Activated naive CD4-positive, alpha-beta T cell treated with anti-CD3 and anti-CD28 coated beads, Interleukin-2, amount 50 U/mL, for 24 hours (primary cell): ENCODE results near the gene TMEM236.
"Not testable (repeated sequence)": the region's sequence is repeated elsewhere in the genome, so short reads cannot be mapped to it uniquely, and the experiment has no call there.

Experiments
- H3K27ac Mint-ChIP-seq: one replicate; pipeline ENCODE4 v1.8.0; 2021; ENCODE audit warnings: mild to moderate bottlenecking, mixed read lengths
- H3K27me3 Mint-ChIP-seq: one replicate; pipeline ENCODE4 v1.8.0; 2021; ENCODE audit warnings: mixed read lengths
- H3K36me3 Mint-ChIP-seq: one replicate; pipeline ENCODE4 v1.8.0; 2021; ENCODE audit warnings: mixed read lengths
- H3K4me1 Mint-ChIP-seq: one replicate; pipeline ENCODE4 v1.8.0; 2021; ENCODE audit warnings: mixed read lengths
- H3K4me3 Mint-ChIP-seq: one replicate; pipeline ENCODE4 v1.8.0; 2021; ENCODE audit warnings: mild to moderate bottlenecking, mixed read lengths
- H3K9me3 Mint-ChIP-seq: one replicate; pipeline ENCODE4 v1.8.0; 2021; ENCODE audit warnings: mixed read lengths

TMEM236 gene

GRCh38 chr10:17751781-17752445 is at the start of gene TMEM236:
Gene TMEM236 (plus strand): TSS chr10:17752201. CDS start chr10:17752296, 95 bp downstream.
- H3K36me3 Mint-ChIP-seq = no peaks in the 10 kb centered on the region
- H3K4me3 Mint-ChIP-seq = no peak within 1 kb of the TSS
- no peak within 1 kb of the TSS for H3K27ac Mint-ChIP-seq
- H3K27me3 Mint-ChIP-seq = no peaks in the 10 kb centered on the region
- H3K4me1 Mint-ChIP-seq = no peaks in the 10 kb centered on the region
- H3K9me3 Mint-ChIP-seq = no peaks in the 10 kb centered on the region

GRCh38 chr10:17703706-17704105 is 48.3 kb upstream of the TMEM236 start:
- no peaks in the 10 kb centered on the region for H3K27me3 Mint-ChIP-seq
- H3K4me3 Mint-ChIP-seq = no peak overlapping the region
- H3K9me3 Mint-ChIP-seq = no peaks in the 10 kb centered on the region
- no peaks in the 10 kb centered on the region for H3K4me1 Mint-ChIP-seq
- H3K27ac Mint-ChIP-seq = no peak overlapping the region
- peaks cover 10% of the 10 kb centered on the region for H3K36me3 Mint-ChIP-seq

- Mint-ChIP-seq H3K4me1 (no peaks in the 10 kb centered on the region), H3K27ac (no peak overlapping the region), H3K9me3 (no peaks in the 10 kb centered on the region), H3K4me3 (no peak overlapping the region), H3K36me3 (peaks cover 13% of the 10 kb centered on the region), H3K27me3 (no peaks in the 10 kb centered on the region)
These were observed 43.2 kb upstream of the TMEM236 start for GRCh38 chr10:17708821-17709220.

- H3K36me3 Mint-ChIP-seq = peaks cover 20% of the 10 kb centered on the region
- no peak overlapping the region for H3K4me3 Mint-ChIP-seq
- no peaks in the 10 kb centered on the region for H3K27me3 Mint-ChIP-seq
- H3K27ac Mint-ChIP-seq = no peak overlapping the region
- H3K4me1 Mint-ChIP-seq = no peaks in the 10 kb centered on the region
- no peaks in the 10 kb centered on the region for H3K9me3 Mint-ChIP-seq
These were observed 42.5 kb upstream of the TMEM236 start for GRCh38 chr10:17709492-17709891.

GRCh38 chr10:17710181-17710580 is 41.8 kb upstream of the TMEM236 start:
- Mint-ChIP-seq H3K4me3 (no peak overlapping the region), H3K9me3 (no peaks in the 10 kb centered on the region), H3K4me1 (no peaks in the 10 kb centered on the region), H3K27ac (no peak overlapping the region), H3K27me3 (no peaks in the 10 kb centered on the region), H3K36me3 (peaks cover 22% of the 10 kb centered on the region)

GRCh38 chr10:17712053-17712452 is 39.9 kb upstream of the TMEM236 start:
- Mint-ChIP-seq H3K36me3 (peaks cover 30% of the 10 kb centered on the region), H3K9me3 (no peaks in the 10 kb centered on the region), H3K4me3 (no peak overlapping the region), H3K4me1 (no peaks in the 10 kb centered on the region), H3K27ac (no peak overlapping the region), H3K27me3 (no peaks in the 10 kb centered on the region)

GRCh38 chr10:17712717-17713471 is 39.1 kb upstream of the TMEM236 start:
- Mint-ChIP-seq H3K27ac (no peak overlapping the region), H3K4me1 (no peaks in the 10 kb centered on the region), H3K4me3 (no peak overlapping the region), H3K36me3 (peaks cover 35% of the 10 kb centered on the region), H3K27me3 (no peaks in the 10 kb centered on the region), H3K9me3 (no peaks in the 10 kb centered on the region)

GRCh38 chr10:17713758-17714157 is 38.2 kb upstream of the TMEM236 start:
- H3K4me3 Mint-ChIP-seq = no peak overlapping the region
- H3K4me1 Mint-ChIP-seq = no peaks in the 10 kb centered on the region
- peaks cover 40% of the 10 kb centered on the region for H3K36me3 Mint-ChIP-seq
- no peaks in the 10 kb centered on the region for H3K9me3 Mint-ChIP-seq
- H3K27me3 Mint-ChIP-seq = no peaks in the 10 kb centered on the region
- no peak overlapping the region for H3K27ac Mint-ChIP-seq

- H3K4me1 Mint-ChIP-seq = no peaks in the 10 kb centered on the region
- H3K27me3 Mint-ChIP-seq = no peaks in the 10 kb centered on the region
- peaks cover 45% of the 10 kb centered on the region for H3K36me3 Mint-ChIP-seq
- no peak overlapping the region for H3K4me3 Mint-ChIP-seq
- H3K27ac Mint-ChIP-seq = no peak overlapping the region
- H3K9me3 Mint-ChIP-seq = no peaks in the 10 kb centered on the region
These were observed 35.8 kb upstream of the TMEM236 start for GRCh38 chr10:17716161-17716560.

GRCh38 chr10:17722317-17723014 is 29.5 kb upstream of the TMEM236 start:
- not testable (repeated sequence) for H3K9me3 Mint-ChIP-seq, H3K27ac Mint-ChIP-seq, H3K4me1 Mint-ChIP-seq, H3K27me3 Mint-ChIP-seq, H3K4me3 Mint-ChIP-seq
- H3K36me3 Mint-ChIP-seq = peaks cover 21% of the 10 kb centered on the region

GRCh38 chr10:17725703-17726102 is 26.3 kb upstream of the TMEM236 start:
- no peak overlapping the region for H3K27ac Mint-ChIP-seq
- H3K9me3 Mint-ChIP-seq = no peaks in the 10 kb centered on the region
- no peak overlapping the region for H3K4me3 Mint-ChIP-seq
- H3K27me3 Mint-ChIP-seq = no peaks in the 10 kb centered on the region
- peaks cover 8% of the 10 kb centered on the region for H3K36me3 Mint-ChIP-seq
- H3K4me1 Mint-ChIP-seq = no peaks in the 10 kb centered on the region

- H3K36me3 Mint-ChIP-seq = no peaks in the 10 kb centered on the region
- no peak overlapping the region for H3K27ac Mint-ChIP-seq
These were observed 22.4 kb upstream of the TMEM236 start for GRCh38 chr10:17729630-17730029.

GRCh38 chr10:17730667-17731066 is 21.3 kb upstream of the TMEM236 start:
- H3K9me3 Mint-ChIP-seq = no peaks in the 10 kb centered on the region
- H3K4me3 Mint-ChIP-seq = no peak overlapping the region
- no peaks in the 10 kb centered on the region for H3K27me3 Mint-ChIP-seq
- H3K27ac Mint-ChIP-seq = no peak overlapping the region
- H3K36me3 Mint-ChIP-seq = no peaks in the 10 kb centered on the region
- H3K4me1 Mint-ChIP-seq = no peaks in the 10 kb centered on the region

More at GRCh38 chr10:17729630-17730029, 22.4 kb upstream of the TMEM236 start:
- Mint-ChIP-seq H3K4me1 (no peaks in the 10 kb centered on the region), H3K9me3 (no peaks in the 10 kb centered on the region), H3K27me3 (no peaks in the 10 kb centered on the region), H3K4me3 (no peak overlapping the region)

GRCh38 chr10:17731331-17732020 is 20.5 kb upstream of the TMEM236 start:
- Mint-ChIP-seq H3K27ac (no peak overlapping the region), H3K4me3 (no peak overlapping the region), H3K27me3 (no peaks in the 10 kb centered on the region), H3K36me3 (no peaks in the 10 kb centered on the region), H3K4me1 (no peaks in the 10 kb centered on the region), H3K9me3 (no peaks in the 10 kb centered on the region)

- H3K36me3 Mint-ChIP-seq = no peaks in the 10 kb centered on the region
- H3K27ac Mint-ChIP-seq = no peak overlapping the region
- no peaks in the 10 kb centered on the region for H3K4me1 Mint-ChIP-seq
- no peak overlapping the region for H3K4me3 Mint-ChIP-seq
- H3K27me3 Mint-ChIP-seq = no peaks in the 10 kb centered on the region
- no peaks in the 10 kb centered on the region for H3K9me3 Mint-ChIP-seq
These were observed 18.4 kb upstream of the TMEM236 start for GRCh38 chr10:17733620-17734019.
